Parathyroid adenoma (tissue), 2 donors: ENCODE measurements around the gene OR5I1.
"Not testable (repeated sequence)": the region's sequence is repeated elsewhere in the genome, so short reads cannot be mapped to it uniquely, and the experiment has no call there.

Source experiments
- H2AFZ ChIP-seq: fragments of 300-600 bp; sonication (generic); one replicate; pipeline ENCODE4 v1.7.0; 2017; ENCODE audit warnings: antibody characterized with exemption, mild to moderate bottlenecking
- H3K27ac ChIP-seq: fragments of 300-600 bp; sonication (generic); one replicate; pipeline ENCODE4 v1.7.0; 2017
- H3K27me3 ChIP-seq: fragments of 300-600 bp; sonication (generic); one replicate; pipeline ENCODE4 v1.7.0; 2017; ENCODE audit warnings: low read length; ENCODE audit not compliant: control insufficient read depth, insufficient read depth
- H3K36me3 ChIP-seq: fragments of 300-600 bp; sonication (generic); one replicate; pipeline ENCODE4 v1.7.0; 2017; ENCODE audit warnings: low read length; ENCODE audit not compliant: control insufficient read depth, insufficient read depth
- H3K4me1 ChIP-seq: fragments of 300-600 bp; sonication (generic); one replicate; pipeline ENCODE4 v1.7.0; 2017; ENCODE audit warnings: control low read depth
- H3K4me2 ChIP-seq: fragments of 300-600 bp; sonication (generic); one replicate; pipeline ENCODE4 v1.7.0; 2017; ENCODE audit warnings: low read length
- H3K4me3 ChIP-seq: fragments of 300-600 bp; sonication (generic); one replicate; pipeline ENCODE4 v1.7.0; 2017; ENCODE audit warnings: low read depth, low read length
- H3K79me2 ChIP-seq: fragments of 300-600 bp; sonication (generic); one replicate; pipeline ENCODE4 v1.7.0; 2017; ENCODE audit warnings: control low read depth
- H3K9ac ChIP-seq: fragments of 300-600 bp; sonication (generic); one replicate; pipeline ENCODE4 v1.7.0; 2017; ENCODE audit warnings: mild to moderate bottlenecking
- H3K9me3 ChIP-seq: fragments of 300-600 bp; sonication (generic); one replicate; pipeline ENCODE4 v1.7.0; 2017; ENCODE audit warnings: low read length; ENCODE audit not compliant: control insufficient read depth
- CTCF ChIP-seq: fragments of 300-600 bp; sonication (generic); IDR thresholded peaks from one replicate; pipeline ENCODE4 v1.7.0; 2017; ENCODE audit warnings: antibody characterized with exemption, mild to moderate bottlenecking
- donor health status: primary hyperparathyroidism.

OR5I1 gene

GRCh38 chr11:55902308-55902707 lies 33.9 kb downstream of the OR5I1 start:
- no peak for TF ChIP-seq CTCF
- H3K27ac ChIP-seq: no peak overlapping the region

GRCh38 chr11:55895216-55895615 lies 41.0 kb downstream of the OR5I1 start:
- Histone ChIP-seq H3K9me3 (no peaks in the 10 kb centered on the region), H3K27ac (no peak overlapping the region), H3K9ac (no peak overlapping the region), H3K36me3 (no peaks in the 10 kb centered on the region), H3K4me2 (no peak overlapping the region), H2AFZ (no peak overlapping the region), H3K79me2 (no peaks in the 10 kb centered on the region), H3K4me3 (no peak overlapping the region), H3K4me1 (no peaks in the 10 kb centered on the region), H3K27me3 (no peaks in the 10 kb centered on the region)
- TF ChIP-seq CTCF: no peak

More at GRCh38 chr11:55902308-55902707, 33.9 kb downstream of the OR5I1 start:
- H3K4me3 ChIP-seq: no peak overlapping the region
- no peak overlapping the region for H2AFZ ChIP-seq
- no peaks in the 10 kb centered on the region for H3K36me3 ChIP-seq
- no peak overlapping the region for H3K4me2 ChIP-seq
- H3K27me3 ChIP-seq: no peaks in the 10 kb centered on the region
- H3K9ac ChIP-seq: no peak overlapping the region
- H3K4me1 ChIP-seq: no peaks in the 10 kb centered on the region
- no peaks in the 10 kb centered on the region for H3K9me3 ChIP-seq
- no peaks in the 10 kb centered on the region for H3K79me2 ChIP-seq

GRCh38 chr11:55885481-55885880 lies 50.7 kb downstream of the OR5I1 start:
- H3K27ac ChIP-seq, H3K4me2 ChIP-seq, H3K27me3 ChIP-seq, H3K36me3 ChIP-seq, H3K79me2 ChIP-seq, H2AFZ ChIP-seq, H3K4me3 ChIP-seq, H3K9me3 ChIP-seq, H3K4me1 ChIP-seq, H3K9ac ChIP-seq: not testable (repeated sequence)
